CD4-positive, alpha-beta memory T cell (primary cell): Measurements from ENCODE around the gene KCNA10. TPM values are rescaled to one million over a fixed set of nuclear protein-coding genes. Genes with fewer than 3 reads are reported as not detected.
"Not testable (repeated sequence)": the region's sequence is repeated elsewhere in the genome, so short reads cannot be mapped to it uniquely, and the experiment has no call there.

Source experiments
- CTCF ChIA-PET: fragments of 350-600 bp; sonication (Branson Sonifier 250); formaldehyde crosslinking; loops from one replicate; lab custom pipeline; 2021; ENCODE audit warnings: inconsistent platforms; ENCODE audit not compliant: partially characterized antibody; lab: Charles Lee
- POLR2A ChIA-PET: fragments of 350-600 bp; sonication (Branson Sonifier 250); formaldehyde crosslinking; loops from one replicate; lab custom pipeline; 2021; ENCODE audit not compliant: partially characterized antibody; lab: Charles Lee
- DNase-seq, 5 donors: peaks; one replicate each; pipeline versions ENCODE4 v3.0.0 to v3.0.0-alpha.2; 2020 to 2022; ENCODE audit warnings: mixed read lengths in 1 of 5
- H3K27ac ChIP-seq: one replicate; pipeline ENCODE4 v1.7.0; 2013; ENCODE audit warnings: low read depth, low read length
- H3K27me3 ChIP-seq: 2 replicates; pipeline ENCODE4 v1.7.0; 2013; ENCODE audit warnings: mild to moderate bottlenecking, low read length, moderate library complexity; ENCODE audit not compliant: insufficient read depth
- H3K36me3 ChIP-seq: 2 replicates; pipeline ENCODE4 v1.7.0; 2013; ENCODE audit warnings: mild to moderate bottlenecking, low read length, moderate library complexity; ENCODE audit not compliant: insufficient read depth
- H3K4me1 ChIP-seq: 2 replicates; pipeline ENCODE4 v1.7.0; 2013; ENCODE audit warnings: mild to moderate bottlenecking, low read length, moderate library complexity; ENCODE audit not compliant: insufficient read depth
- H3K4me3 ChIP-seq, 2 donors: one replicate each; pipeline ENCODE4 v1.7.0; 2013; ENCODE audit warnings: low read length in 2 of 2, mild to moderate bottlenecking in 1 of 2
- H3K9me3 ChIP-seq, 2 donors: one replicate each; pipeline ENCODE4 v1.7.0; 2013; ENCODE audit warnings: low read length in 2 of 2, control low read depth in 1 of 2; ENCODE audit not compliant: control insufficient read depth in 1 of 2
- H3K27ac Mint-ChIP-seq, 7 donors: one replicate each; pipeline ENCODE4 v1.8.0; 2020 to 2021; ENCODE audit warnings: mixed read lengths in 7 of 7, mild to moderate bottlenecking in 6 of 7, inconsistent platforms in 3 of 7, moderate library complexity in 3 of 7
- H3K27me3 Mint-ChIP-seq, 2 donors: one replicate each; pipeline ENCODE4 v1.8.0; 2020 to 2021; ENCODE audit warnings: mixed read lengths in 2 of 2
- H3K36me3 Mint-ChIP-seq, 2 donors: one replicate each; pipeline ENCODE4 v1.8.0; 2020 to 2021; ENCODE audit warnings: mixed read lengths in 2 of 2, inconsistent platforms in 1 of 2, mild to moderate bottlenecking in 1 of 2
- H3K4me1 Mint-ChIP-seq, 4 donors: one replicate each; pipeline ENCODE4 v1.8.0; 2020 to 2021; ENCODE audit warnings: mixed read lengths in 4 of 4, mild to moderate bottlenecking in 1 of 4
- H3K4me3 Mint-ChIP-seq, 8 donors: one replicate each; pipeline ENCODE4 v1.8.0; 2020 to 2021; ENCODE audit warnings: mixed read lengths in 8 of 8, mild to moderate bottlenecking in 7 of 8, moderate library complexity in 6 of 8, inconsistent platforms in 3 of 8
- H3K9me3 Mint-ChIP-seq, 8 donors: one replicate each; pipeline ENCODE4 v1.8.0; 2020 to 2021; ENCODE audit warnings: mixed read lengths in 8 of 8, mild to moderate bottlenecking in 5 of 8, inconsistent platforms in 3 of 8, moderate library complexity in 1 of 8
- intact Hi-C: fragments of 100-400 bp; cut with micrococcal nuclease; formaldehyde crosslinking; loops from one replicate; pipeline ENCODE4 v1.15.1; 2023
- polyA plus RNA-seq, 2 donors: library from polyadenylated mRNA; unstranded; fragments of 300-500 nt; fragmentation: Illumina TruSeq; gene quantifications; one replicate each; pipeline ENCODE4 v1.2.3, GENCODE V29; 2021
- total RNA-seq, 2 experiments: library from RNA; stranded (reverse); gene quantifications; one replicate each; pipeline ENCODE4 v1.2.3, GENCODE V29; 2021

KCNA10 gene
- total and polyA plus RNA-seq, 4 experiments from 2014 or later, result not detected

DNA sequence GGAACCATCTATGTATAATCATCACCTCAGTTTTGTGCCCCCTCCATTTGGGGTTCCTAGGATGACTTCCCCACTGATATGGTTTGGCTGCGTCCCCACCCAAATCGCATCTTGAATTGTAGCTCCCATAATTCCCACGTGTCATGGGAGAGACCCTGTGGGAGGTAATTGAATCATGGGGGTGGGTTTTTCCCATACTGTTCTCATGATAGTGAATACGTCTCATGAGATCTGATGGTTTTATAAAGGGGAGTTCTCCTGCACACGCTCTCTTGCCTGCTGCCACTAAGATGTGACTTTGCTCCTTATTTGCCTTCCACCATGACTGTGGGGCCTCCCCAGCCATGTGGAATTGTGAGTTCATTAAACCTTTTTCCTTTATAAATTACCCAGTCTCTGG is 8.1 kb downstream of the KCNA10 start:
- H3K9me3 ChIP-seq, H3K4me3 ChIP-seq, H3K4me3 Mint-ChIP-seq, DNase-seq, H3K27ac ChIP-seq, H3K36me3 ChIP-seq, H3K4me1 ChIP-seq, POLR2A ChIA-PET, H3K36me3 Mint-ChIP-seq, H3K27me3 ChIP-seq, H3K27me3 Mint-ChIP-seq, H3K9me3 Mint-ChIP-seq, H3K27ac Mint-ChIP-seq, H3K4me1 Mint-ChIP-seq, intact Hi-C loops: not testable (repeated sequence)
- CTCF ChIA-PET, result interaction anchor here (0.7 kb wide), 1 partner anchor 306 kb away, joined by 3 read pairs; no protein-coding TSS in a partner anchor

DNA sequence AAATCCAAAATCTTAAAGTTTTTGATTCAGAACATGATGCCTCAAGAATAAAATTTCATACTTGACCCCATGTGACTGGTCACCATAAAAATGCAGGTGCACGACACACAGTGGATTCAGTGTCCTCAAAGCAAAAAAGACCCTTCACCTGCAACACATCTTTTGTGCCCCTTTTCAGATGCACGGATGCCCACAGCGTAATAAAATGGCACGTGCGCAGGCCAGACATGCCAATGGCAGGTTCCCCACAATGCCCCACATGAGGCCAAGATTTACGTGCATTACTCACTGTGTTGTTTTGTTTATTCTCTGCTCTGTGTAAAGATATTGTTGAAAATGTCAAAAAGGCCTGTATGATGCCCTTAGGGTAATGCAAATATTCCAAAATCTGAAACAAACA is 9.3 kb downstream of the KCNA10 start:
- POLR2A ChIA-PET, result no interaction called here
- Mint-ChIP-seq H3K36me3 (no peaks in the 10 kb centered on the region), H3K4me3 (no peak overlapping the region), H3K27ac (no peak overlapping the region), H3K9me3 (no peaks in the 10 kb centered on the region), H3K4me1 (no peaks in the 10 kb centered on the region), H3K27me3 (peaks cover 0 to 5% of the 10 kb centered on the region in 2 donors)
- Histone ChIP-seq H3K4me3 (no peak overlapping the region), H3K27ac (no peak overlapping the region), H3K36me3 (no peaks in the 10 kb centered on the region), H3K27me3 (no peaks in the 10 kb centered on the region), H3K9me3 (no peaks in the 10 kb centered on the region), H3K4me1 (no peaks in the 10 kb centered on the region)
- intact Hi-C loops, result no loop called here
- no peak for DNase-seq
- CTCF ChIA-PET, result no interaction called here

DNA sequence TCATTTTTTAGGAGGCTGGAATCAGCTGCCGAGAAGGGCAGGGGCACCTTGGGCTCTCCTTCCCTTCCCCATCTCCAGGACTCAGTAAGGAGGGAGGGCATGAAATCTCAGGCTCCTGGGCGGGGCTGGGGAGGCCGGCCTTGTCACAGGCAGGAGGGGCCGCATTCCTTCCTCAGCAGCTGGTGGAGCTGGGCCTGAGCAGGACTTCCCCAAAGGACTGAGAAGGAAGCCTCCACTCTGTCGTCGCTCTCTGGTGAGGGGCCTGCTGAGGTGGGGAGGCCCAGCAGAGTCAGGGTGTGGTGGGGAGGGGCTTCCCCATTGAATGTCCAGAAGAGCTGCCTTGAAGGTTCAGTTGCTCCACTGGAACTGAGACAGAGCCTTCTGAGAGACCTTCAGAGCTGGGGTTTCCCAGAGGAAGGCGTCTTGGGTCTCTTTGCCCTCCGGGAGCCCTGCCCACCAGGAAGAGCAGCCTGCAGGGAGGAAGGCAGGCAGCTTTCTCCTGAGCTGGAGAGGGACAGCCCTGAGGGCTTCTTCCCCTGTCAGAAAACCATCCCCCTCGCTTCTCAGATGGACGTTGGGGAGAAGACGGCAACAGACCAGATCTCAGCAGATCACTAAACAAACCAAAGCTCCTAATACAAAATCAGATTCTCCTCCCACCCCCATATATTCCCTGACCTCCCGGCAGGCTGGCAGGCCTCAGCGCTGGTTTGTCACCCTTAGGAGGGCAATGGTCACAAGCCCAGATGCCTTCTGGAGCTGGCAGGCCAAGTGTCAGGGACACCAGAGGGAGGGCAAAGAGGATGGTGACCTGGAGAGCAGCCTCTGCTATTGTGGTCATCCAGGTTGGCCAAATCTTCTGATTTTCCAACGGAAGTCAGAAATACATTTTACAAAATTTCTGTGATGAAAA is 10.7 kb downstream of the KCNA10 start:
- Mint-ChIP-seq H3K27me3 (peaks cover 0 to 5% of the 10 kb centered on the region in 2 donors), H3K4me3 (no peak overlapping the region), H3K27ac (no peak overlapping the region), H3K4me1 (no peaks in the 10 kb centered on the region), H3K9me3 (no peaks in the 10 kb centered on the region), H3K36me3 (no peaks in the 10 kb centered on the region)
- CTCF ChIA-PET, result interaction anchor here (1.2 to 2.3 kb wide), 2 partner anchors 12 to 19 kb away, joined by 3 to 15 read pairs; no protein-coding TSS in a partner anchor
- Histone ChIP-seq H3K4me3 (no peak overlapping the region), H3K27me3 (no peaks in the 10 kb centered on the region), H3K4me1 (no peaks in the 10 kb centered on the region), H3K9me3 (no peaks in the 10 kb centered on the region), H3K27ac (no peak overlapping the region), H3K36me3 (no peaks in the 10 kb centered on the region)
- intact Hi-C loops, result no loop called here
- no peak for DNase-seq
- POLR2A ChIA-PET, result no interaction called here

DNA sequence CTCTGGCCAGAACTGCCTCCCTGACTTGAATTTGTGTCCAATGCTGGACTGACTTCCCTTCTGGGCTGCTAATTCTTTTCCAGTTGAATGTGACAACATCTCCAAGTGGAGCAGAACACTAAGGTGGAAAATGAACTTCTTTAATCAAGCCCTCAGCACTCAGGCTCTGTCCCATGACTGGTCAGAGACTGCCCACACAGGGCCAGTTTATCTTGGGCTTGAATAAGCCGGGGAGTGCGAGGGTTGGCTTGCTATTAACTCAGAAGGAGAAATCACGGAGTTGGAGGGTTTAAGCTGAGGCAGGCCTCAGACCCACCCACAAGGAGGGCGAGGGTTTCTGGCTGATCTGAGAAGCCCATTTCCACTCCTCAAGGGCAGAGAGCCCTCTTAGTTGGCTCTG is 12.4 kb downstream of the KCNA10 start:
- intact Hi-C loops, result no loop called here
- Histone ChIP-seq H3K27me3 (no peaks in the 10 kb centered on the region), H3K9me3 (no peaks in the 10 kb centered on the region), H3K36me3 (no peaks in the 10 kb centered on the region), H3K4me3 (no peak overlapping the region), H3K27ac (no peak overlapping the region), H3K4me1 (no peaks in the 10 kb centered on the region)
- H3K4me1 Mint-ChIP-seq, result no peaks in the 10 kb centered on the region
- H3K27ac Mint-ChIP-seq, result no peak overlapping the region
- no peak for DNase-seq
- ChIA-PET CTCF (no interaction called here), POLR2A (no interaction called here)
- H3K36me3 Mint-ChIP-seq, result no peaks in the 10 kb centered on the region
- H3K4me3 Mint-ChIP-seq, result no peak overlapping the region
- peaks cover 8 to 10% of the 10 kb centered on the region in 2 donors for H3K27me3 Mint-ChIP-seq
- no peaks in the 10 kb centered on the region for H3K9me3 Mint-ChIP-seq

DNA sequence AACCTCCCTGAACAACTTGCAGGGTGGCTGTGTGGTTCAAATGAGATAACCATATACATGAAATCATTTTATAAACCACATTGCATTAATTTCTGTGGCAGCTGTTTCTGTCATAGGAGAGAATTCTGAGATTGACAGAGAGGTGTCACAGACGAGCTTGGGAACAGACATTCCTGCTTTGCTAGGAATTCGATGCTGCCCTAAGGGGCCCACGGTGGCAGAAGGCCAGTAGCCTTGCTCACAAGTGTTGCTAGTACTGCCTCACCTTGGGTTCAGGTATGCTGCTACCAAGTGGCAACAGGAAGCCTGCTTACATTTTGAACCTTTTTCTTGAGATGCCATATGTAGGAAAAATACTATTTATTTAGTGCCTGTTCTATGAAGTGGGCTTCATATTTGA is 13.4 kb downstream of the KCNA10 start:
- no peak for DNase-seq
- no peak overlapping the region for H3K27ac Mint-ChIP-seq
- peaks cover 8 to 10% of the 10 kb centered on the region in 2 donors for H3K27me3 Mint-ChIP-seq
- no peaks in the 10 kb centered on the region for H3K4me1 Mint-ChIP-seq
- H3K36me3 ChIP-seq, result no peaks in the 10 kb centered on the region
- H3K4me3 ChIP-seq, result no peak overlapping the region
- H3K9me3 Mint-ChIP-seq, result no peaks in the 10 kb centered on the region
- POLR2A ChIA-PET, result no interaction called here
- H3K27ac ChIP-seq, result no peak overlapping the region
- no peaks in the 10 kb centered on the region for H3K4me1 ChIP-seq
- CTCF ChIA-PET, result interaction anchor here (0.9 kb wide), 1 partner anchor 9 kb away, joined by 5 read pairs; no protein-coding TSS in a partner anchor
- no peaks in the 10 kb centered on the region for H3K9me3 ChIP-seq
- intact Hi-C loops, result no loop called here
- no peaks in the 10 kb centered on the region for H3K27me3 ChIP-seq
- no peaks in the 10 kb centered on the region for H3K36me3 Mint-ChIP-seq
- no peak overlapping the region for H3K4me3 Mint-ChIP-seq

DNA sequence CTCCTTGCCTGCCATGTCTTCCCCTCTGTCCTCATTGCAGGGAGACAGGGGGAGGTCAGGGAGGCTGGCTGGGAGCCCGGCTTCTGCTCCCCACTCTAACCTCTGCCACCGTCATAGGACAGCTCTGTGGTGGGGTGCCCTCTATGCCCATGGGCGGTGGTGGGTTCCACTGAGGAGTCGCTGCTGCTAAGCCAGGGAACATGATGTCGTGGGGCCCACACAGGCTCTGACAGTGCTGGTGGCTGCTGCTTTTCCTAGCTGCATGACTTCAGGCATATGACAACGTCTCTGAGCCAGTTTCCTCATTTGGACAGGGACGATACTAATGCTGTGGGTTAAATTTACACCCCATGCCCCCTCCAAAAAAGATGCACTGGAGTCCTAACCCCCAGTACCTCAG is 14.7 kb downstream of the KCNA10 start:
- intact Hi-C loops, result no loop called here
- Histone ChIP-seq H3K4me3 (no peak overlapping the region), H3K36me3 (no peaks in the 10 kb centered on the region), H3K4me1 (no peaks in the 10 kb centered on the region), H3K27me3 (no peaks in the 10 kb centered on the region), H3K27ac (no peak overlapping the region), H3K9me3 (no peaks in the 10 kb centered on the region)
- Mint-ChIP-seq H3K27ac (no peak overlapping the region), H3K27me3 (peaks cover 8 to 10% of the 10 kb centered on the region in 2 donors), H3K4me1 (no peaks in the 10 kb centered on the region), H3K4me3 (no peak overlapping the region), H3K36me3 (no peaks in the 10 kb centered on the region), H3K9me3 (no peaks in the 10 kb centered on the region)
- POLR2A ChIA-PET, result no interaction called here
- no peak for DNase-seq
- CTCF ChIA-PET, result no interaction called here

DNA sequence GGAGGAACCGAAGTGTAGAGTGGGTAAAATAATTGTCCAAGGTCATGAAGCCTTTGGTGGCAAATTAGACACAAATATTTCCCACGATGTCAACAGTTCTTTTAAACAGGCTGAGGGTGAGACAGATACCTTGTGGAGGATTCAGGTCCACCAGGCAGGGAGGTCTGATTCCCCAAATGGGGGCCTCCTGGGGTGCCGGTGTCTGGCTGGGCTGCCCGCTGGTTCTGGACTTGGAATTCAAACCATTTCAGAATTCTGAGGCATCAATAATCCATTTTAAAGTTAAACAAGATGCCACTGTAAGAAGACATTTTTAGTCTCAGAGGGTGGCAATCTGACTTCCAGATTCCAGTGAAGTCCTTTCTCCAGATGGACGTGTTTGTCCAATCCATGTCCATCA is 15.5 kb downstream of the KCNA10 start:
- Histone ChIP-seq H3K27me3 (no peaks in the 10 kb centered on the region), H3K27ac (no peak overlapping the region), H3K4me1 (no peaks in the 10 kb centered on the region), H3K4me3 (no peak overlapping the region), H3K9me3 (no peaks in the 10 kb centered on the region), H3K36me3 (no peaks in the 10 kb centered on the region)
- H3K27ac Mint-ChIP-seq, result no peak overlapping the region
- no peaks in the 10 kb centered on the region for H3K36me3 Mint-ChIP-seq
- no peak for DNase-seq
- no peaks in the 10 kb centered on the region for H3K4me1 Mint-ChIP-seq
- no peak overlapping the region for H3K4me3 Mint-ChIP-seq
- peaks cover 8 to 10% of the 10 kb centered on the region in 2 donors for H3K27me3 Mint-ChIP-seq
- ChIA-PET POLR2A (no interaction called here), CTCF (no interaction called here)
- no peaks in the 10 kb centered on the region for H3K9me3 Mint-ChIP-seq
- intact Hi-C loops, result no loop called here
